K562 (cell line): ENCODE data around the gene EDARADD. TPM values are rescaled to one million over a fixed set of nuclear protein-coding genes. Genes with fewer than 3 reads are reported as not detected.
A peak's percentile ranks its signal among the peaks of the same experiment; 100 is the strongest.

Source experiments
- ASH1L ChIP-seq: fragments of 450-650 bp; IDR thresholded peaks from 2 replicates; pipeline ENCODE4 v1.6.1; 2018; ENCODE audit warnings: borderline replicate concordance, mild to moderate bottlenecking, low read depth; ENCODE audit not compliant: partially characterized antibody
- ETV6 ChIP-seq, 3 experiments: fragments of 150-350 bp in 1 of 3; sonication (generic) in 1 of 3; formaldehyde crosslinking in 1 of 3; IDR thresholded peaks; 2 replicates each; pipeline versions ENCODE4 v1.6.1 to v1.8.0; 2014 to 2022; ENCODE audit warnings: borderline replicate concordance in 2 of 3, low read depth in 2 of 3, antibody characterized with exemption in 1 of 3, low read length in 1 of 3, mild to moderate bottlenecking in 1 of 3, missing genetic modification reagents in 1 of 3
- HOXB6 ChIP-seq: fragments of 250-450 bp; sonication (Bioruptor Pico); IDR thresholded peaks from 2 replicates; pipeline ENCODE4 v1.5.1; 2022; ENCODE audit warnings: mild to moderate bottlenecking, borderline replicate concordance
- KDM1A ChIP-seq, 2 experiments: fragments of 450-650 bp; IDR thresholded peaks; 2 replicates each; pipeline ENCODE4 v1.6.1; 2016; ENCODE audit warnings: mild to moderate bottlenecking in 2 of 2
- MEF2D ChIP-seq: conservative IDR thresholded peaks from 2 replicates; pipeline ENCODE4 v1.6.1; 2016; ENCODE audit warnings: low read depth, missing genetic modification characterization, missing compliant biosample characterization
- MLLT1 ChIP-seq, 2 experiments: fragments of 450-650 bp; IDR thresholded peaks; 2 replicates each; pipeline ENCODE4 v1.6.1; 2016
- MYBL2 ChIP-seq, 2 experiments: fragments of 450-650 bp in 1 of 2; sonication (generic) in 1 of 2; formaldehyde crosslinking in 1 of 2; IDR thresholded peaks; 2 replicates each; pipeline versions ENCODE4 v1.6.1 to v1.8.1; 2017 to 2022; ENCODE audit warnings: borderline replicate concordance in 1 of 2, inconsistent platforms in 1 of 2, low read depth in 1 of 2, mild to moderate bottlenecking in 1 of 2, missing genetic modification reagents in 1 of 2, moderate library complexity in 1 of 2
- RBM39 ChIP-seq: fragments of 200-400 bp; formaldehyde crosslinking; optimal IDR thresholded peaks from 2 replicates; pipeline ENCODE3; 2018; ENCODE audit warnings: low read depth, low read length
- VEZF1 ChIP-seq: fragments of 200-800 bp; sonication (Bioruptor generic); IDR thresholded peaks from 2 replicates; pipeline ENCODE4 v1.6.1; 2017; ENCODE audit warnings: missing genetic modification characterization, missing compliant biosample characterization
- ZBTB26 ChIP-seq: fragments of 450-650 bp; formaldehyde crosslinking; IDR thresholded peaks from 2 replicates; pipeline ENCODE4 v1.4.0; 2022; ENCODE audit warnings: missing genetic modification characterization
- polyA plus RNA-seq, 8 experiments: library from polyadenylated mRNA; depleted of rRNA in 4 of 8; stranded (reverse) in 5 of 8; unstranded in 3 of 8; fragments of >200 nt; fragmentation: Nextera tagmentation in 2 of 8; fragmentation: Illumina TruSeq in 1 of 8; extraction: Ambion mirVana in 2 of 8; extraction: Trizol in 1 of 8; gene quantifications; 2 replicates each; pipeline versions ENCODE4 v1.2.1 to v1.2.3, GENCODE V29; 2011 to 2014; ENCODE audit warnings: inconsistent platforms in 1 of 8, missing spikeins in 1 of 8
- total RNA-seq, 7 experiments: library from RNA; depleted of rRNA in 6 of 7; stranded (reverse); fragments of >200 nt in 6 of 7; fragmentation: Illumina TruSeq in 2 of 7; extraction: Trizol in 2 of 7; gene quantifications; 2 replicates each; pipeline versions ENCODE4 v1.2.1 to v1.2.3, GENCODE V29; 2011 to 2021; ENCODE audit warnings: low replicate concordance in 1 of 7

The EDARADD gene
- total and polyA plus RNA-seq, 9 of the 15 experiments (the other 6 are each of a cell fraction or from before 2014, with no cell fraction given), result 0.46 to 32.4 (median 20.6) TPM

GRCh38 chr1:236524895-236525184, 130.8 kb downstream of the EDARADD start (continued):
- TF ChIP-seq ASH1L (no peak), ZBTB26 (no peak), MYBL2 (IDR thresholded peaks at IDR 0.05; ENCODE audit: low read depth) (no peak), MYBL2 (CRISPR knock-in tag; IDR thresholded peaks at IDR 0.05; ENCODE audit: borderline replicate concordance) (no peak), VEZF1 (CRISPR knock-in tag) (no peak), KDM1A (IDR thresholded peaks at IDR 0.05) (no peak), HOXB6 (no peak), MEF2D (0 out of 2 replicates have a peak, but pooled peaks have one; percentile 5), RBM39 (no peak), ETV6 (IDR thresholded peaks at IDR 0.05; ENCODE audit: borderline replicate concordance in 1 of 2, low read depth in 2 of 2, low read length in 1 of 2) (0 out of 4 replicates have a peak, but pooled peaks of 1 of the 2 experiments have one; percentile 21), ETV6 (CRISPR knock-in tag; IDR thresholded peaks at IDR 0.05; ENCODE audit: borderline replicate concordance) (no peak), MLLT1 (IDR thresholded peaks at IDR 0.05) (0 out of 4 replicates have a peak, but pooled peaks of 1 of the 2 experiments have one; percentile 7)
